HUES64 (cell line): Measurements from ENCODE around the gene AMN1.
A peak's percentile ranks its signal among the peaks of the same experiment; 100 is the strongest.
"Not testable (repeated sequence)": the region's sequence is repeated elsewhere in the genome, so short reads cannot be mapped to it uniquely, and the experiment has no call there.

Experiments
- H3K27ac ChIP-seq: 2 replicates; pipeline ENCODE4 v1.7.0; 2013; ENCODE audit warnings: low read depth, low read length, inconsistent platforms
- H3K27me3 ChIP-seq: 2 replicates; pipeline ENCODE4 v1.6.1; 2013; ENCODE audit warnings: mild to moderate bottlenecking, low read length; ENCODE audit not compliant: insufficient read depth
- H3K36me3 ChIP-seq: 2 replicates; pipeline ENCODE4 v1.6.1; 2013; ENCODE audit warnings: mild to moderate bottlenecking, low read length; ENCODE audit not compliant: insufficient read depth
- H3K4me1 ChIP-seq: 2 replicates; pipeline ENCODE4 v1.6.1; 2013; ENCODE audit warnings: mild to moderate bottlenecking, low read length, moderate library complexity; ENCODE audit not compliant: insufficient read depth
- H3K4me3 ChIP-seq: 2 replicates; pipeline ENCODE4 v1.5.1; 2013; ENCODE audit warnings: mild to moderate bottlenecking, low read length, moderate library complexity
- H3K9ac ChIP-seq: 2 replicates; pipeline ENCODE4 v1.6.1; 2013; ENCODE audit warnings: mild to moderate bottlenecking, low read depth, low read length
- H3K9me3 ChIP-seq: 2 replicates; pipeline ENCODE4 v1.6.1; 2013; ENCODE audit warnings: low read depth, low read length; ENCODE audit not compliant: insufficient read depth
- WGBS: fragments of 150-250, 120-280 bp; methylation state at CpG from one replicate; pipeline ENCODE4 v1.1.7; 2013; ENCODE audit warnings: missing lambda C conversion rate; 5-methylcytosine and 5-hydroxymethylcytosine counted together

AMN1 gene

DNA sequence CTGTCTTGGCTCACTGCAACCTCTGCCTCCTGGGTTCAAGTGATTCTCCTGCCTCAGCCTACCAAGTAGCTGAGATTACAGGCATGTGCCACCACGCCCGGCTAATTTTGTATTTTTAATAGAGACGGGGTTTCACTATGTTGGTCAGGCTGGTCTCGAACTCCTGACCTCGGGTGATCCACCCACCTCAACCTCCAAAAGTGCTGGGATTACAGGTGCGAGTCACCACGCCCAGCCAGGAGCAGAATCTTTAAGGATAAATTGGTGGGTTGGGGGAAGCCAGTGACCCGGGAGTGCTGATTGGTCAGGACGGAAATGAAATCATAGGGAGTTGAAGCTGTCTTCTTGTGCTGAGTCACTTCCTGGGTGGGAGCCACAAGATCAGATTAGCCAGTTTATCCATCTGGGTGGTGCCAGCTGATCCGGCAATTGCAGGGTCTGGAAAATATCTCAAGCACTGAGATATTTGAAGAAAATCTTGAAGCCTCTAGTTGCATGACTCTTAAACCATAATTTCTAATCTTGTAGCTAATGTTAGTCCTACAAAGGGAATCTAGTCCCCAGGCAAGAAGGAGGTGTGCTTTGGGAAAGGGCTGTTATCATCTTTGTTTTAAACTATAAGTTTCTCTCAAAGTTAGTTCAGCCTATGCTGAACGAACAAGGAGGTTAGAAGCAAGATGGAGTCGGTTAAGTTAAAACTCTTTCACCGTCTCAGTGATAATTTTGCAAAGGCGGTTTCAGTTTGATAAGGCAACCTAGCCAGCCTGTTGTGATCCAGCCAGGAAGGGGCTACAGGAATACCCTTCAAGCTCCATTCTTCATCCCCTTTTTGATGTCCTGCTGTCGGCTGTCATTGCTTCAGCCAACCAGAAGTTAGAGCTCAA lies 5.0 kb upstream of the AMN1 start:
- Histone ChIP-seq H3K27ac (peak overlapping the region; percentile 92), H3K4me1 (peaks cover 16% of the 10 kb centered on the region)
- not testable (repeated sequence) for H3K4me3 ChIP-seq, H3K9me3 ChIP-seq, H3K27me3 ChIP-seq, H3K36me3 ChIP-seq, H3K9ac ChIP-seq
- WGBS, result 84% methylated on average over 15 of the region's 15 CpGs

DNA sequence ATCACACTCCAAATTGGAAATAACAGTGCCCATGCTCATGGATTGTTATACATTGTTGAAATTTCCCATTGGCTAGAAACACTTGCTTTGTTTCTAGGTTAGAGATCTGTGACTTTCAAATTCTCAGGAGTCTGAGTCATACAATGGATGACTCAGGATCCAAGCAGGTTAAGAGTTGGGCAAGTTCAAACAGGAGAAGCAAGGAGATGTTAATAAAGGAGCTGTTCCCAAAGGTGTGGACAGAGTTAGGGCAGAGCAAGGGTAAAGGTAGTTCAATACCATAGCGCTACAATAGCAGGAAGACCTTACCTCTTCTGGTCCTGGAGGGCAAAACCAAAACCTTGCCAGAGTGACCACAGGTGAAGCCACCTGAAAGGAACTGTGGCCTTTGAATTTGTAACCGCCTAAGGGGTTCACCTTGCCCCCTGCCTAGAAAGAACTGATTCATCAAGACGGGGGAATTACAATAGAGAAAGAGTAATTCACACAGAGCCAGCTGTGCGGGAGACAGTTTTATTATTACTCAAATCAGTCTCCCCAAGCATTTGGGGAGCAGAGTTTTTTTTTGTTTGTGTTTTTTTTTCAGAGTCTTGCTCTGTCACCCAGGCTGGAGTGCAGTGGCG lies 4.2 kb upstream of the AMN1 start:
- no peaks in the 10 kb centered on the region for H3K9me3 ChIP-seq
- H3K27ac ChIP-seq, result peak overlapping the region; percentile 92
- 22% methylated on average over 5 of the region's 5 CpGs for WGBS
- H3K27me3 ChIP-seq, result no peaks in the 10 kb centered on the region
- peak overlapping the region; percentile 33 for H3K9ac ChIP-seq
- H3K4me3 ChIP-seq, result peak overlapping the region; percentile 4; the same call in 1 of the 2 replicates
- no peaks in the 10 kb centered on the region for H3K36me3 ChIP-seq
- H3K4me1 ChIP-seq, result peaks cover 16% of the 10 kb centered on the region

DNA sequence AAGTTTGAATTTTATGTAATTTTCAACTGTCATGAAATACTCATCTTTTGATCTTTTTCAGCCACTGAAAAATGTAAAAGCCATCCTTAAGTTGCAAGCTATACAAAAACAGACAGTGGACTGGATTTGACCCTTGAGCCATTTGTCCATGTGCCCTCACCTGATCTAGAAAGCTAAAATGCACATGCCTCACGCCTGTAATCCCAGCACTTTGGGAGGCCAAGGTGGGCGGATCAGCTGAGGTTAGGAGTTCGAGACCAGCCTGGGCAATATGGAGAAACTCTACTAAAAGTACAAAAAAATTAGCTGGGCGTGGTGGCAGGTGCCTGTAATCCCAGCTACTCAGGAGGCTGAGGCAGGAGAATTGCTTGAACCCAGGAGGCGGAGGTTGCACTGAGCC lies 2.4 kb upstream of the AMN1 start:
- H3K9ac ChIP-seq, H3K9me3 ChIP-seq, H3K4me3 ChIP-seq, H3K27ac ChIP-seq, H3K27me3 ChIP-seq, H3K36me3 ChIP-seq: not testable (repeated sequence)
- WGBS, result 98% methylated on average over 5 of the region's 5 CpGs
- H3K4me1 ChIP-seq, result peaks cover 16% of the 10 kb centered on the region

DNA sequence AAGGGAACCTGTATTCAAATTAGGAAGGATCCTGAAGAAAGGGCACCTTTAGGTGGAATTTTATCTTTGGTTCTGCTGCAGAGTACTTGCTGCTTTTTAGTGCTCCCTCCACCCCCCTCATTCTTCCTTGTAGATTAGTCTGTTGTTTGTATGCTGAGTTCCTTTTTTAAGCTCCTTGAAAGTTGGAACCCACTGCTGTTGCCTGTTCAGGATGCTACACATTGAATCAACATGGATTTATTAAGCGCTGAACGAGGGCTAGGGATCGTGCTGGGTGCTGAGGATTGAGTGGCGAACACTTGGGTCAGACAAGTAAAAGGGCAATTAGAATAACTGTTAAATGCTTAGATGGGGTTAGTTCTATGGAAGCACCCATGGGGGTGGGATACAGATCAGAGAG lies 884 bp upstream of the AMN1 start:
- H3K9me3 ChIP-seq, result no peaks in the 10 kb centered on the region
- peaks cover 18% of the 10 kb centered on the region for H3K4me1 ChIP-seq
- H3K36me3 ChIP-seq, result no peaks in the 10 kb centered on the region
- no peaks in the 10 kb centered on the region for H3K27me3 ChIP-seq
- no peak overlapping the region for H3K27ac ChIP-seq
- WGBS, result 83% methylated on average over 4 of the region's 4 CpGs
- H3K9ac ChIP-seq, result peak overlapping the region; percentile 77
- H3K4me3 ChIP-seq, result peak overlapping the region; percentile 83

- H3K36me3 ChIP-seq, result no peaks in the 10 kb centered on the region
Observed at GRCh38 chr12:31728289-31728916, 418 bp downstream of the AMN1 start.

DNA sequence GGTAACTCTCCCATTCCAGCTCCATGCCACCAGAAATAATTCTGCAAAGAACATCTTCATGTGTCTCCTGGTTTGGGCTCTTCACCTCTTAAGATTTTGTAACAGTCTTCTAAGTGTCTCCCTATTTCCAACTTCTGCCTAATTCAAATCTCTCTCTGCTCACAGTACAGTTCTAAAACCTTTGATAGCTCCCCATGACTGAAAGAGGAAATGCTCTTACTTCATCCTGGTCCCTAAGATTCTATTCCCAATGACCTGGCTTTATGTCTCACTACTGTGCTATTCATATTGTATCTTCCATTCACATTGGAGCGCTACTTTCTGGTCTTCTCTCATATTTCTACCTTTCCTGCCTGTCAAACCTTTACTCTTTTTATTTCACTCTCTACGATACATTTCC lies 1.6 kb downstream of the AMN1 start:
- WGBS, result 98% methylated on average over 2 of the region's 2 CpGs
- Histone ChIP-seq H3K9ac (no peak overlapping the region), H3K4me3 (no peak overlapping the region), H3K9me3 (no peaks in the 10 kb centered on the region), H3K36me3 (no peaks in the 10 kb centered on the region), H3K27me3 (no peaks in the 10 kb centered on the region), H3K27ac (no peak overlapping the region), H3K4me1 (peaks cover 9% of the 10 kb centered on the region; the same call in 1 of the 2 replicates)

More at GRCh38 chr12:31728289-31728916, 418 bp downstream of the AMN1 start:
- 2% methylated on average over 22 of the region's 22 CpGs for WGBS
- H3K9ac ChIP-seq, result peak overlapping the region; percentile 53
- peak overlapping the region; percentile 83 for H3K4me3 ChIP-seq
- H3K27ac ChIP-seq, result peak overlapping the region; percentile 69; the same call in 1 of the 2 replicates
- H3K9me3 ChIP-seq, result no peaks in the 10 kb centered on the region
- H3K27me3 ChIP-seq, result no peaks in the 10 kb centered on the region
- H3K4me1 ChIP-seq, result peaks cover 16% of the 10 kb centered on the region

- H3K27ac ChIP-seq, result no peak overlapping the region
- H3K9ac ChIP-seq, result no peak overlapping the region
- H3K27me3 ChIP-seq, result no peaks in the 10 kb centered on the region
- no peaks in the 10 kb centered on the region for H3K36me3 ChIP-seq
- H3K9me3 ChIP-seq, result no peaks in the 10 kb centered on the region
- H3K4me1 ChIP-seq, result peaks cover 6% of the 10 kb centered on the region; the same call in 1 of the 2 replicates
- H3K4me3 ChIP-seq, result no peak overlapping the region
Observed at GRCh38 chr12:31726575-31726974, 2.2 kb downstream of the AMN1 start.

DNA sequence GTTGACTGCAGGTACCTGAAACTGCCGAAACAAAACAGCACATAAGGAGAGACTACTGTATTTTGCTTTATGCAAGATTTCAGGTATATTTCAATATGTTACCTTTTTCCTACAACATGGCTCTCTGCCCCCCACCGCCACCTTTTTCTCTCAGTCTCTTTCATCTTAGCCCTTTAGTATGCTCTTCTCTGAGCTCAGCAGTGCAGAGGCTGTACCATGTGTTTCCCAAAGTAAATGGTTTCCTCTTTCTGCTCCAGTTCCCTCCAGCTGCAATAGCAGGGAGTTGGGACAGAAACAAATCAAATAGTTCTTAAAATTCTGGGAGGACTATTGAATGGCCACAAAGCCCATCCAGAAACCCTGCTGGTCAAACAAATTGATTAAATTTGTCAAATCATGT lies 4.3 kb downstream of the AMN1 start:
- WGBS, result 90% methylated on average over 1 of the region's 2 CpGs
- H3K4me3 ChIP-seq, result no peak overlapping the region
- H3K4me1 ChIP-seq, result peaks cover 6% of the 10 kb centered on the region; the same call in 1 of the 2 replicates
- H3K36me3 ChIP-seq, result no peaks in the 10 kb centered on the region
- no peaks in the 10 kb centered on the region for H3K27me3 ChIP-seq
- H3K9me3 ChIP-seq, result no peaks in the 10 kb centered on the region
- H3K27ac ChIP-seq, result no peak overlapping the region
- no peak overlapping the region for H3K9ac ChIP-seq

- Histone ChIP-seq H3K9me3 (no peaks in the 10 kb centered on the region), H3K4me3 (no peak overlapping the region), H3K27ac (no peak overlapping the region), H3K27me3 (no peaks in the 10 kb centered on the region), H3K36me3 (no peaks in the 10 kb centered on the region), H3K4me1 (peaks cover 10% of the 10 kb centered on the region), H3K9ac (no peak overlapping the region)
- 96% methylated on average over 2 of the region's 2 CpGs for WGBS
Observed at GRCh38 chr12:31722580-31722979, 6.2 kb downstream of the AMN1 start.

DNA sequence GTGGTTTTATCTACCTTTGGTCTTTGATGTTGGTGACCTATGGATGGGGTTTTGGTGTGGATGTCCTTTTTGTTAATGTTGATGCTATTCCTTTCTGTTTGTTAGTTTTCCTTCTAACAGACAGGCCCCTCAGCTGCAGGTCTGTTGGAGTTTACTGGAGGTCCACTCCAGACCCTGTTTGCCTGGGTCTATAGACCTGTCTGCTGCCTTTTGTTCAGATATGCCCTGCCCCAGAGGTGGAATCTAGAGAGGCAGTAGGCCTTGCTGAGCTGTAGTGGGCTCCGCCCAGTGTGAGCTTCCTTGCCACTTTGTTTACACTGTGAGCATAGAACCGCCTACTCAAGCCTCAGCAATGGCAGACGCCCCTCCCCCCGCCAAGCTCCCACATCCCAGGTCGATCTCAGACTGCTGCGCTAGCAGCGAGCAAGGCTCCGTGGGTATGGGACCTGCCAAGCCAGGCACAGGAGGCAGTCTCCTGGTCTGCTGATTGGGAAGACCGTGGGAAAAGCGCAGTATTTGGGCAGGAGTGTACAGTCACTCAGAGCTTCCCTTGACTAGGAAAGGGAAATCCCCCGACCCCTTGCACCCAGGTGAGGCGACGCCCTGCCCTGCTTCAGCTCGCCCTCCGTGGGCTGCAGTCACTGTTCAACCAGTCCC lies 10.2 kb downstream of the AMN1 start:
- WGBS, result 80% methylated on average over 15 of the region's 15 CpGs
- not testable (repeated sequence) for H3K9ac ChIP-seq, H3K4me3 ChIP-seq, H3K9me3 ChIP-seq, H3K36me3 ChIP-seq, H3K27me3 ChIP-seq, H3K27ac ChIP-seq
- peaks cover 12% of the 10 kb centered on the region for H3K4me1 ChIP-seq

GRCh38 chr12:31716998-31717397 lies 11.8 kb downstream of the AMN1 start:
- not testable (repeated sequence) for H3K36me3 ChIP-seq, H3K27ac ChIP-seq, H3K4me3 ChIP-seq, H3K9ac ChIP-seq, H3K27me3 ChIP-seq, H3K9me3 ChIP-seq
- WGBS, result 98% methylated on average over 3 of the region's 4 CpGs
- H3K4me1 ChIP-seq, result peaks cover 12% of the 10 kb centered on the region
